ENCODE results near the gene TUFT1. TPM values are rescaled to one million over a fixed set of nuclear protein-coding genes. Genes with fewer than 3 reads are reported as not detected.

TUFT1 gene
- polyA plus RNA-seq, 3 donors: 1.5 to 1.7 (median 1.6) TPM

- H3K4me3 Mint-ChIP-seq: peak overlapping the region in 1 of 2 donors; percentile 87
- intact Hi-C loops (cut with micrococcal nuclease): no loop called here
- TF ChIP-seq CTCF (IDR thresholded peaks at IDR 0.05): no peak
- no peaks in the 10 kb centered on the region for H3K9me3 ChIP-seq (replicated peaks in 1 of 2; ENCODE audit: control insufficient read depth in 1 of 2, insufficient read depth in 1 of 2, low read length in 2 of 2)
- peak in 1 of 3 donors; percentile 29 for DNase-seq
- H4K20me1 ChIP-seq (ENCODE audit: insufficient read depth, low read length): no peaks in the 10 kb centered on the region
- no peaks in the 10 kb centered on the region for H3K36me3 Mint-ChIP-seq
- H3K36me3 ChIP-seq (replicated peaks in 1 of 2; ENCODE audit: control insufficient read depth in 1 of 2, insufficient read depth in 2 of 2, low read length in 2 of 2): no peaks in the 10 kb centered on the region
- no peak overlapping the region for H3K27ac Mint-ChIP-seq
- peaks cover 28% of the 10 kb centered on the region for H3K4me1 Mint-ChIP-seq
- no peak overlapping the region for H2AFZ ChIP-seq (ENCODE audit: insufficient read depth, low read depth, low read length, poor library complexity, severe bottlenecking)
- H3K27ac ChIP-seq (ENCODE audit: low read depth in 1 of 2, low read length in 2 of 2): no peak overlapping the region
- H3K79me2 ChIP-seq (ENCODE audit: insufficient read depth, low read length): no peaks in the 10 kb centered on the region
- no peak overlapping the region for H3K4me3 ChIP-seq (replicated peaks in 1 of 3; ENCODE audit: low read depth in 2 of 3, low read length in 3 of 3)
- H3K27me3 Mint-ChIP-seq (ENCODE audit: low read depth in 3 of 3): peaks cover 40 to 50% (median 47%) of the 10 kb centered on the region in 3 donors
- WGBS (ENCODE audit: insufficient coverage): 59% methylated on average over 4 of the region's 8 CpGs
- H3K9ac ChIP-seq (ENCODE audit: insufficient read depth, low read length, poor library complexity, severe bottlenecking): no peak overlapping the region
- no peak overlapping the region for H3K4me2 ChIP-seq (replicated peaks; ENCODE audit: extremely low read depth, low read length, poor library complexity, severe bottlenecking)
- H3K27me3 ChIP-seq (ENCODE audit: control insufficient read depth in 2 of 2, insufficient read depth in 2 of 2, low read length in 2 of 2): peaks cover 24 to 40% of the 10 kb centered on the region in 2 donors
- H3K4me1 ChIP-seq (ENCODE audit: control insufficient read depth in 1 of 2, insufficient read depth in 2 of 2, low read length in 2 of 2): peaks cover 17 to 31% of the 10 kb centered on the region in 2 donors
- H3K9me3 Mint-ChIP-seq: peaks cover 0 to 5% (median 2%) of the 10 kb centered on the region in 7 donors
These were observed 27.1 kb upstream of the TUFT1 start for GRCh38 chr1:151512801-151513625.

- WGBS (ENCODE audit: insufficient coverage): 100% methylated on average over 2 of the region's 6 CpGs
- peaks cover 28% of the 10 kb centered on the region for H3K4me1 Mint-ChIP-seq
- Histone ChIP-seq H3K27ac (ENCODE audit: low read depth in 1 of 2, low read length in 2 of 2) (no peak overlapping the region), H4K20me1 (ENCODE audit: insufficient read depth, low read length) (no peaks in the 10 kb centered on the region), H2AFZ (ENCODE audit: insufficient read depth, low read depth, low read length, poor library complexity, severe bottlenecking) (no peak overlapping the region), H3K4me1 (ENCODE audit: control insufficient read depth in 1 of 2, insufficient read depth in 2 of 2, low read length in 2 of 2) (peaks cover 17 to 31% of the 10 kb centered on the region in 2 donors), H3K9me3 (replicated peaks in 1 of 2; ENCODE audit: control insufficient read depth in 1 of 2, insufficient read depth in 1 of 2, low read length in 2 of 2) (no peaks in the 10 kb centered on the region), H3K36me3 (replicated peaks in 1 of 2; ENCODE audit: control insufficient read depth in 1 of 2, insufficient read depth in 2 of 2, low read length in 2 of 2) (no peaks in the 10 kb centered on the region), H3K9ac (ENCODE audit: insufficient read depth, low read length, poor library complexity, severe bottlenecking) (no peak overlapping the region), H3K4me2 (replicated peaks; ENCODE audit: extremely low read depth, low read length, poor library complexity, severe bottlenecking) (no peak overlapping the region), H3K27me3 (ENCODE audit: control insufficient read depth in 2 of 2, insufficient read depth in 2 of 2, low read length in 2 of 2) (peaks cover 24 to 40% of the 10 kb centered on the region in 2 donors), H3K79me2 (ENCODE audit: insufficient read depth, low read length) (no peaks in the 10 kb centered on the region), H3K4me3 (replicated peaks in 1 of 3; ENCODE audit: low read depth in 2 of 3, low read length in 3 of 3) (no peak overlapping the region)
- no peak overlapping the region for H3K4me3 Mint-ChIP-seq
- peaks cover 39 to 50% (median 43%) of the 10 kb centered on the region in 3 donors for H3K27me3 Mint-ChIP-seq (ENCODE audit: low read depth in 3 of 3)
- DNase-seq: peak in 1 of 3 donors; percentile 17
- TF ChIP-seq CTCF (IDR thresholded peaks at IDR 0.05): no peak
- H3K9me3 Mint-ChIP-seq: peaks cover 0 to 5% (median 2%) of the 10 kb centered on the region in 7 donors
- no peak overlapping the region for H3K27ac Mint-ChIP-seq
- intact Hi-C loops (cut with micrococcal nuclease): no loop called here
- H3K36me3 Mint-ChIP-seq: no peaks in the 10 kb centered on the region
These were observed 26.4 kb upstream of the TUFT1 start for GRCh38 chr1:151513626-151514121.

Measured in CD14-positive monocyte (primary cell).